ENCODE measurements around the gene PTPN11. TPM values are rescaled to one million over a fixed set of nuclear protein-coding genes. Genes with fewer than 3 reads are reported as not detected.

PTPN11 gene
- total and polyA plus RNA-seq, 4 donors = 23.3 to 101 (median 44.3) TPM

- H3K9me3 ChIP-seq (ENCODE audit: control insufficient read depth in 4 of 4, insufficient read depth in 3 of 4, low read length in 3 of 4) = no peaks in the 10 kb centered on the region
- ATAC-seq (ENCODE audit: insufficient read depth, low FRiP score) (no peak), DNase-seq (no peak)
- no peak overlapping the region for H3K9ac ChIP-seq (ENCODE audit: insufficient read depth in 1 of 2, low read length in 2 of 2)
- peaks cover 17 to 37% (median 31%) of the 10 kb centered on the region in 4 donors for H3K36me3 ChIP-seq (ENCODE audit: control insufficient read depth in 4 of 4, insufficient read depth in 4 of 4, low read length in 4 of 4)
- H3K27me3 ChIP-seq (ENCODE audit: control insufficient read depth in 3 of 3, insufficient read depth in 3 of 3, low read length in 2 of 3) = no peaks in the 10 kb centered on the region
- H3K4me1 ChIP-seq (ENCODE audit: control insufficient read depth in 5 of 5, insufficient read depth in 5 of 5, low read length in 5 of 5) = no peaks in the 10 kb centered on the region
- no peak overlapping the region for H3K4me3 ChIP-seq
- H3K27ac ChIP-seq (ENCODE audit: low read depth in 1 of 2, low read length in 1 of 2) = no peak overlapping the region
- 97% methylated on average over 4 of the region's 4 CpGs for WGBS, 2 donors
- TF ChIP-seq CTCF (IDR thresholded peaks at IDR 0.05; ENCODE audit: control extremely low read depth, extremely low read depth) = no peak
These were observed 62.2 kb downstream of the PTPN11 start for GRCh38 chr12:112480931-112481330.

GRCh38 chr12:112482733-112483132 lies 64.0 kb downstream of the PTPN11 start:
- ATAC-seq (ENCODE audit: insufficient read depth, low FRiP score) (no peak), DNase-seq (no peak)
- H3K9me3 ChIP-seq (ENCODE audit: control insufficient read depth in 4 of 4, insufficient read depth in 3 of 4, low read length in 3 of 4) = no peaks in the 10 kb centered on the region
- H3K27ac ChIP-seq (ENCODE audit: low read depth in 1 of 2, low read length in 1 of 2) = no peak overlapping the region
- H3K36me3 ChIP-seq (ENCODE audit: control insufficient read depth in 4 of 4, insufficient read depth in 4 of 4, low read length in 4 of 4) = peaks cover 23 to 38% (median 27%) of the 10 kb centered on the region in 4 donors
- no peak for TF ChIP-seq CTCF (IDR thresholded peaks at IDR 0.05; ENCODE audit: control extremely low read depth, extremely low read depth)
- no peak overlapping the region for H3K9ac ChIP-seq (ENCODE audit: insufficient read depth in 1 of 2, low read length in 2 of 2)
- no peaks in the 10 kb centered on the region for H3K4me1 ChIP-seq (ENCODE audit: control insufficient read depth in 5 of 5, insufficient read depth in 5 of 5, low read length in 5 of 5)
- no peak overlapping the region for H3K4me3 ChIP-seq
- no peaks in the 10 kb centered on the region for H3K27me3 ChIP-seq (ENCODE audit: control insufficient read depth in 3 of 3, insufficient read depth in 3 of 3, low read length in 2 of 3)
- 99 to 100% methylated on average over 2 of the region's 2 CpGs for WGBS, 2 donors

- Histone ChIP-seq H3K36me3 (ENCODE audit: control insufficient read depth in 4 of 4, insufficient read depth in 4 of 4, low read length in 4 of 4) (peaks cover 18 to 44% (median 28%) of the 10 kb centered on the region in 4 donors), H3K27ac (ENCODE audit: low read depth in 1 of 2, low read length in 1 of 2) (no peak overlapping the region), H3K4me3 (no peak overlapping the region), H3K9me3 (ENCODE audit: control insufficient read depth in 4 of 4, insufficient read depth in 3 of 4, low read length in 3 of 4) (no peaks in the 10 kb centered on the region), H3K4me1 (ENCODE audit: control insufficient read depth in 5 of 5, insufficient read depth in 5 of 5, low read length in 5 of 5) (no peaks in the 10 kb centered on the region), H3K9ac (ENCODE audit: insufficient read depth in 1 of 2, low read length in 2 of 2) (no peak overlapping the region), H3K27me3 (ENCODE audit: control insufficient read depth in 3 of 3, insufficient read depth in 3 of 3, low read length in 2 of 3) (no peaks in the 10 kb centered on the region)
- no peak for ATAC-seq (ENCODE audit: insufficient read depth, low FRiP score)
- no peak for TF ChIP-seq CTCF (IDR thresholded peaks at IDR 0.05; ENCODE audit: control extremely low read depth, extremely low read depth)
- 94 to 95% methylated on average over 12 of the region's 12 CpGs for WGBS, 2 donors
- DNase-seq = no peak
These were observed 67.6 kb downstream of the PTPN11 start for GRCh38 chr12:112486361-112486760.

- H3K9ac ChIP-seq (ENCODE audit: insufficient read depth in 1 of 2, low read length in 2 of 2) = no peak overlapping the region
- H3K4me1 ChIP-seq (ENCODE audit: control insufficient read depth in 5 of 5, insufficient read depth in 5 of 5, low read length in 5 of 5) = no peaks in the 10 kb centered on the region
- TF ChIP-seq CTCF (IDR thresholded peaks at IDR 0.05; ENCODE audit: control extremely low read depth, extremely low read depth) = no peak
- no peaks in the 10 kb centered on the region for H3K27me3 ChIP-seq (ENCODE audit: control insufficient read depth in 3 of 3, insufficient read depth in 3 of 3, low read length in 2 of 3)
- H3K9me3 ChIP-seq (ENCODE audit: control insufficient read depth in 4 of 4, insufficient read depth in 3 of 4, low read length in 3 of 4) = no peaks in the 10 kb centered on the region
- H3K4me3 ChIP-seq = no peak overlapping the region
- peaks cover 15 to 41% (median 32%) of the 10 kb centered on the region in 4 donors for H3K36me3 ChIP-seq (ENCODE audit: control insufficient read depth in 4 of 4, insufficient read depth in 4 of 4, low read length in 4 of 4)
- DNase-seq (no peak), ATAC-seq (ENCODE audit: insufficient read depth, low FRiP score) (no peak)
- no peak overlapping the region for H3K27ac ChIP-seq (ENCODE audit: low read depth in 1 of 2, low read length in 1 of 2)
- 92% methylated on average over 6 of the region's 6 CpGs for WGBS, 2 donors
These were observed 69.6 kb downstream of the PTPN11 start for GRCh38 chr12:112488257-112488876.

All from lung (tissue), 12 donors.